Smooth muscle cell (in vitro differentiated cells): ENCODE results near the gene GASK1B. TPM values are rescaled to one million over a fixed set of nuclear protein-coding genes. Genes with fewer than 3 reads are reported as not detected.

Experiments
- DNase-seq: peaks from one replicate; lab custom pipeline; 2025; ENCODE audit not compliant: unreplicated experiment; lab: John Stamatoyannopoulos, UW
- H2AFZ ChIP-seq: fragments of 200-600 bp; sonication (generic); 2 replicates; pipeline ENCODE4 v1.6.0; 2016; ENCODE audit warnings: antibody characterized with exemption, low read depth, mild to moderate bottlenecking
- H3F3A ChIP-seq: fragments of 200-600 bp; sonication (generic); 2 replicates; pipeline ENCODE4 v1.6.0; 2017; ENCODE audit warnings: antibody characterized with exemption, low read depth
- H3K27ac ChIP-seq: fragments of 200-600 bp; sonication (generic); 2 replicates; pipeline ENCODE4 v1.5.1; 2016; ENCODE audit warnings: low read depth, mild to moderate bottlenecking
- H3K27me3 ChIP-seq: fragments of 200-600 bp; sonication (generic); 2 replicates; pipeline ENCODE4 v1.6.1; 2016; ENCODE audit warnings: low read depth, mild to moderate bottlenecking
- H3K36me3 ChIP-seq: fragments of 200-600 bp; sonication (generic); 2 replicates; pipeline ENCODE4 v1.5.1; 2016; ENCODE audit warnings: low read depth
- H3K4me1 ChIP-seq: fragments of 200-600 bp; sonication (generic); 2 replicates; pipeline ENCODE4 v1.5.1; 2016; ENCODE audit warnings: low read depth
- H3K4me2 ChIP-seq: fragments of 200-600 bp; sonication (generic); 2 replicates; pipeline ENCODE4 v1.6.0; 2016; ENCODE audit warnings: mild to moderate bottlenecking
- H3K4me3 ChIP-seq: fragments of 200-600 bp; sonication (generic); 2 replicates; pipeline ENCODE4 v1.5.1; 2016; ENCODE audit warnings: mild to moderate bottlenecking
- H3K79me2 ChIP-seq: fragments of 200-600 bp; sonication (generic); 2 replicates; pipeline ENCODE4 v1.6.0; 2016; ENCODE audit warnings: low read depth, mild to moderate bottlenecking
- H3K9ac ChIP-seq: fragments of 200-600 bp; sonication (generic); 2 replicates; pipeline ENCODE4 v1.6.0; 2016; ENCODE audit warnings: low read depth
- H3K9me3 ChIP-seq: fragments of 200-600 bp; sonication (generic); replicated peaks from 2 replicates; pipeline ENCODE4 v1.5.1; 2016; ENCODE audit warnings: low read depth
- H4K20me1 ChIP-seq: fragments of 200-600 bp; sonication (generic); 2 replicates; pipeline ENCODE4 v1.6.0; 2016; ENCODE audit warnings: low read depth
- CTCF ChIP-seq: fragments of 200-600 bp; sonication (generic); IDR thresholded peaks from 2 replicates; pipeline ENCODE4 v1.5.1; 2017; ENCODE audit warnings: borderline replicate concordance, mild to moderate bottlenecking, antibody characterized with exemption; ENCODE audit not compliant: insufficient read depth, poor library complexity, severe bottlenecking
- WGBS: methylation state at CpG from one replicate; pipeline ENCODE4 v1.1.7; 2016; ENCODE audit warnings: low lambda C conversion rate; 5-methylcytosine and 5-hydroxymethylcytosine counted together
- polyA plus RNA-seq: library from polyadenylated mRNA; unstranded; fragments of >200 nt; fragmentation: Nextera tagmentation; extraction: Ambion mirVana; gene quantifications from 2 replicates; pipeline ENCODE4 v1.2.1, GENCODE V29; 2016
- total RNA-seq: library from RNA; depleted of rRNA; stranded (reverse); fragments of >200 nt; gene quantifications from 2 replicates; pipeline ENCODE4 v1.2.3, GENCODE V29; 2014

Gene GASK1B
- total and polyA plus RNA-seq, 2 experiments from 2014 or later = 12.9 to 79.4 TPM

- no peaks in the 10 kb centered on the region for H3K36me3 ChIP-seq
- H2AFZ ChIP-seq = no peak overlapping the region
- no peak for TF ChIP-seq CTCF
- H3K79me2 ChIP-seq = peaks cover 57% of the 10 kb centered on the region
- H3K27me3 ChIP-seq = no peaks in the 10 kb centered on the region
- 93% methylated on average over 5 of the region's 5 CpGs for WGBS
- H3K9me3 ChIP-seq = no peaks in the 10 kb centered on the region
- H3K9ac ChIP-seq = no peak overlapping the region
- peak overlapping the region; percentile 86 for H3K4me2 ChIP-seq
- H4K20me1 ChIP-seq = no peaks in the 10 kb centered on the region
- no peaks in the 10 kb centered on the region for H3F3A ChIP-seq
- H3K27ac ChIP-seq = no peak overlapping the region
- no peak for DNase-seq
- H3K4me3 ChIP-seq = peak overlapping the region; percentile 51
- peaks cover 3% of the 10 kb centered on the region for H3K4me1 ChIP-seq
Measured at GRCh38 chr4:158168606-158169005, 4.2 kb downstream of the GASK1B start.

- peaks cover 8% of the 10 kb centered on the region for H3F3A ChIP-seq
- no peaks in the 10 kb centered on the region for H3K36me3 ChIP-seq
- TF ChIP-seq CTCF = no peak
- peak overlapping the region; percentile 86 for H3K4me2 ChIP-seq
- peaks cover 57% of the 10 kb centered on the region for H3K79me2 ChIP-seq
- H3K4me3 ChIP-seq = peak overlapping the region; percentile 51
- no peaks in the 10 kb centered on the region for H3K9me3 ChIP-seq
- H2AFZ ChIP-seq = no peak overlapping the region
- no peak overlapping the region for H3K27ac ChIP-seq
- WGBS = 66% methylated on average over 2 of the region's 2 CpGs
- no peak overlapping the region for H3K9ac ChIP-seq
- H3K27me3 ChIP-seq = no peaks in the 10 kb centered on the region
- no peaks in the 10 kb centered on the region for H3K4me1 ChIP-seq
- DNase-seq = no peak
- H4K20me1 ChIP-seq = no peaks in the 10 kb centered on the region
Measured at GRCh38 chr4:158166701-158167100, 6.1 kb downstream of the GASK1B start.

GRCh38 chr4:158164768-158165213, 8.0 kb downstream of the GASK1B start:
- H3K36me3 ChIP-seq = no peaks in the 10 kb centered on the region
- no peaks in the 10 kb centered on the region for H4K20me1 ChIP-seq
- peak overlapping the region; percentile 1 for H3K9ac ChIP-seq
- H3F3A ChIP-seq = peaks cover 17% of the 10 kb centered on the region
- H2AFZ ChIP-seq = no peak overlapping the region
- no peaks in the 10 kb centered on the region for H3K9me3 ChIP-seq
- peaks cover 49% of the 10 kb centered on the region for H3K79me2 ChIP-seq
- H3K27ac ChIP-seq = peak overlapping the region; percentile 38
- no peak for TF ChIP-seq CTCF
- no peaks in the 10 kb centered on the region for H3K4me1 ChIP-seq
- WGBS = 77% methylated on average over 3 of the region's 3 CpGs
- peak overlapping the region; percentile 16 for H3K4me3 ChIP-seq
- DNase-seq = no peak
- H3K27me3 ChIP-seq = no peaks in the 10 kb centered on the region
- peak overlapping the region; percentile 86 for H3K4me2 ChIP-seq
